HCT116 (cell line): ENCODE measurements around the gene MARCHF2. TPM values are rescaled to one million over a fixed set of nuclear protein-coding genes. Genes with fewer than 3 reads are reported as not detected.

Experiments
- ATAC-seq: fragments of 200-7000 bp; cut with Tn5 transposase; 2 replicates; pipeline ENCODE4 v1.9.1; 2020; ENCODE audit warnings: mild to moderate bottlenecking, moderate library complexity
- BruUV-seq: library from RNA; stranded (reverse); fragments of 400-500 nt; replicated peaks from 2 replicates; lab custom pipeline; 2021; lab: Mats Ljungman, UMichigan
- CTCF ChIA-PET: fragments of 300-600 bp; sonication (Branson Sonifier 250); formaldehyde crosslinking; loops from one replicate; lab custom pipeline; 2021; ENCODE audit warnings: antibody characterized with exemption; lab: Charles Lee
- POLR2A ChIA-PET: fragments of 300-600, 350-600 bp; sonication (Branson Sonifier 250); formaldehyde crosslinking; loops from one replicate; lab custom pipeline; 2021; ENCODE audit warnings: antibody characterized with exemption; lab: Charles Lee
- RAD21 ChIA-PET, 2 experiments: fragments of 300-600 bp; sonication (Branson Sonifier 250); formaldehyde crosslinking; loops; one replicate each; lab custom pipeline; 2023; ENCODE audit warnings: low total read pairs in 2 of 2; ENCODE audit not compliant: uncharacterized antibody in 2 of 2, unreplicated experiment in 2 of 2, low non-redundant PET in 1 of 2; lab: Charles Lee
- DNase-seq: peaks from one replicate; pipeline ENCODE4 v3.0.0-alpha.2; 2010; ENCODE audit warnings: low read depth, low spot score
- H2AFZ ChIP-seq: fragments of 200-600 bp; shearing (Covaris generic), sonication (generic); 2 replicates; pipeline ENCODE4 v1.6.1; 2017; ENCODE audit warnings: low read depth, mixed run types, mixed read lengths, antibody characterized with exemption, low read length; ENCODE audit not compliant: poor library complexity, severe bottlenecking
- H3K27ac ChIP-seq: 2 replicates; pipeline ENCODE4 v1.5.1; 2012; ENCODE audit warnings: low read depth, low read length
- H3K27me3 ChIP-seq: fragments of 200-600 bp; sonication (generic); 2 replicates; pipeline ENCODE4 v1.6.1; 2016; ENCODE audit warnings: mixed run types, low read length, mixed read lengths; ENCODE audit not compliant: insufficient read depth
- H3K36me3 ChIP-seq, 2 experiments: fragments of 200-500 bp in 1 of 2; fragments of 200-600 bp in 1 of 2; sonication (Bioruptor generic) in 1 of 2; sonication (generic) in 1 of 2; 2 replicates each; pipeline versions ENCODE4 v1.5.1 to v1.6.1; 2014 to 2016; ENCODE audit warnings: low read length in 2 of 2, inconsistent platforms in 1 of 2, mixed read lengths in 1 of 2, mixed run types in 1 of 2; ENCODE audit not compliant: insufficient read depth in 2 of 2, control insufficient read depth in 1 of 2
- H3K4me1 ChIP-seq, 2 experiments: fragments of 200-600 bp in 1 of 2; sonication (generic) in 1 of 2; 2 replicates each; pipeline versions ENCODE4 v1.5.1 to v1.6.1; 2012 to 2017; ENCODE audit warnings: low read length in 2 of 2, inconsistent platforms in 1 of 2, mild to moderate bottlenecking in 1 of 2, mixed read lengths in 1 of 2, mixed run types in 1 of 2, moderate library complexity in 1 of 2; ENCODE audit not compliant: insufficient read depth in 2 of 2, control insufficient read depth in 1 of 2
- H3K4me2 ChIP-seq: fragments of 200-600 bp; sonication (generic); 2 replicates; pipeline ENCODE4 v1.6.1; 2017; ENCODE audit warnings: mixed run types, low read length, mixed read lengths
- H3K4me3 ChIP-seq, 2 experiments: fragments of 200-600 bp in 1 of 2; sonication (generic) in 1 of 2; replicated peaks in 1 of 2; 2 replicates each; pipeline ENCODE4 v1.5.1; 2011 to 2016; ENCODE audit warnings: low read length in 2 of 2, control low read depth in 1 of 2, low read depth in 1 of 2, mild to moderate bottlenecking in 1 of 2, mixed read lengths in 1 of 2, mixed run types in 1 of 2
- H3K79me2 ChIP-seq: fragments of 200-600 bp; sonication (generic); 2 replicates; pipeline ENCODE4 v1.6.1; 2017; ENCODE audit warnings: mild to moderate bottlenecking, mixed run types, low read length, moderate library complexity, mixed read lengths; ENCODE audit not compliant: insufficient read depth
- H3K9ac ChIP-seq: fragments of 200-600 bp; sonication (generic); 2 replicates; pipeline ENCODE4 v1.6.1; 2016; ENCODE audit warnings: low read length, mixed read lengths
- H3K9me2 ChIP-seq: fragments of 200-600 bp; sonication (generic), shearing (Covaris generic); 2 replicates; pipeline ENCODE4 v1.6.1; 2017; ENCODE audit warnings: mixed run types, mild to moderate bottlenecking, moderate library complexity; ENCODE audit not compliant: insufficient read depth
- H3K9me3 ChIP-seq, 2 experiments: fragments of 200-500 bp in 1 of 2; fragments of 200-600 bp in 1 of 2; sonication (Bioruptor generic) in 1 of 2; sonication (generic) in 1 of 2; 2 replicates each; pipeline ENCODE4 v1.6.1; 2014 to 2017; ENCODE audit warnings: low read length in 2 of 2, mixed read lengths in 2 of 2, inconsistent platforms in 1 of 2, low read depth in 1 of 2, mild to moderate bottlenecking in 1 of 2, mixed run types in 1 of 2, moderate library complexity in 1 of 2; ENCODE audit not compliant: control insufficient read depth in 1 of 2, insufficient read depth in 1 of 2
- H4K20me1 ChIP-seq: fragments of 200-600 bp; sonication (generic), shearing (Covaris generic); 2 replicates; pipeline ENCODE4 v1.6.1; 2017; ENCODE audit warnings: mixed run types, mild to moderate bottlenecking, moderate library complexity; ENCODE audit not compliant: insufficient read depth
- POLR2AphosphoS5 ChIP-seq: IDR thresholded peaks from 2 replicates; pipeline ENCODE4 v1.6.1; 2011; ENCODE audit warnings: mild to moderate bottlenecking, low read depth, low read length, moderate library complexity
- SIN3A ChIP-seq: IDR thresholded peaks from 2 replicates; pipeline ENCODE4 v1.6.1; 2012; ENCODE audit warnings: low read depth
- SRF ChIP-seq: IDR thresholded peaks from 2 replicates; pipeline ENCODE4 v1.6.1; 2012; ENCODE audit warnings: low read depth
- ZFX ChIP-seq: fragments of 450-650 bp; IDR thresholded peaks from 2 replicates; pipeline ENCODE4 v1.6.1; 2017
- ZNF274 ChIP-seq: fragments of 200-500 bp; sonication (Bioruptor generic); IDR thresholded peaks from 2 replicates; pipeline ENCODE4 v1.6.1; 2014; ENCODE audit warnings: mild to moderate bottlenecking, low read depth, low read length, inconsistent platforms
- intact Hi-C: fragments of 100-400 bp; cut with micrococcal nuclease; formaldehyde crosslinking; loops from 2 replicates; pipeline ENCODE4 v1.10.0; 2022
- total RNA-seq: library from RNA; stranded (reverse); gene quantifications from one replicate; pipeline ENCODE4 v1.2.1, GENCODE V29; 2021; ENCODE audit not compliant: unreplicated experiment
- TF ChIP-seq, protein P1 (sequence below): IDR thresholded peaks from 2 replicates; pipeline ENCODE4 v1.6.1; 2012
- TF ChIP-seq, protein P2 (sequence below): IDR thresholded peaks from 2 replicates; pipeline ENCODE4 v1.6.1; 2012; ENCODE audit warnings: low read depth

MARCHF2 gene
- total RNA-seq, 1 experiment from 2014 or later: 22.5 TPM

DNA sequence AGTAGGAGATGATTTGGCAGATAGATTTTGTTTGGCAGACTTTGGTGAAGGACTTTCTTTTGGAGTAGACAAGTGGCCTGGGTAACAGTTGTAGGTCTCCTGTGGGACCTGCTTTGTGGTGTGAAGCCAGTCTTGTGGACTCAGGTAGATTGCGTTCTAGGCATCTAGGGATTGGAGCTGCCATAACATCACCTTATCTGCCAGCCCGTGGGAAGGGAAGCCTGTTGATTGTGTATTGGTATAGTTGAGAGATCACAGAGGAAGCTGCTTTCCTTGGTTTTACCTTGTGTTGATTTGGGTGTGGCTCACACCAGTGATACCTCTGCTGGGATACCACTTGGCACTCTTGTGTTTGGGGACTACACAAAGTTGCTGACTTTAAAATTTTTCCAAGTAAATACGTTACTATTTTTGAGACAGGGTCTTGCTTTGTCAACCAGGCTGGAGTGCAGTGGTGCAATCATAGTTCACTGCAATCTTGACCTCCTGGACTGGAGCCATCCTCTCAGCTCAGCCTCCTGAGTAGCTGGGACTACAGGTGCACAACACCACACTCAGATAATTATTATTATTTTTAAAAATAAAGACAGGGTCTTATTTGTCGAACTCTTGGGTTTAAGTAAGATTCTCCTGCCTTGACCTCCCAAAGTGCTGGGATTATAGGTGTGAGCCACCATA, 39.5 kb downstream of the MARCHF2 start:
- H3K27ac ChIP-seq: no peak overlapping the region
- no peak for ATAC-seq
- peaks cover 15 to 37% of the 10 kb centered on the region in 2 experiments for H3K4me1 ChIP-seq
- no peak overlapping the region for H3K9ac ChIP-seq
- peaks cover 76% of the 10 kb centered on the region for H4K20me1 ChIP-seq
- H2AFZ ChIP-seq: no peak overlapping the region
- intact Hi-C loops: no loop called here
- ChIA-PET CTCF (interaction anchor here (1.5 kb wide), 1 partner anchor 53 kb away, joined by 3 read pairs; no protein-coding TSS in a partner anchor), RAD21 (interaction anchor here in 1 of 2 experiments (0.6 kb wide), 1 partner anchor 174 kb away, joined by 3 read pairs; no protein-coding TSS in a partner anchor), POLR2A (interaction anchor here (0.8 kb wide), 1 partner anchor 8 kb away, joined by 3 read pairs; the partner anchor contains the start of gene HNRNPM)
- H3K36me3 ChIP-seq: peaks cover 31 to 41% of the 10 kb centered on the region in 2 experiments; a peak in 3 of 4 replicates
- peaks cover 100% of the 10 kb centered on the region for H3K79me2 ChIP-seq
- BruUV-seq: no TSS peak
- no peak overlapping the region for H3K4me3 ChIP-seq
- no peak overlapping the region for H3K4me2 ChIP-seq
- H3K9me2 ChIP-seq: no peaks in the 10 kb centered on the region
- H3K9me3 ChIP-seq: no peaks in the 10 kb centered on the region
- TF ChIP-seq, protein P1, sequence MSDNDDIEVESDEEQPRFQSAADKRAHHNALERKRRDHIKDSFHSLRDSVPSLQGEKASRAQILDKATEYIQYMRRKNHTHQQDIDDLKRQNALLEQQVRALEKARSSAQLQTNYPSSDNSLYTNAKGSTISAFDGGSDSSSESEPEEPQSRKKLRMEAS: no peak
- TF ChIP-seq SRF (no peak), POLR2AphosphoS5 (no peak), ZFX (no peak), ZNF274 (no peak), SIN3A (no peak)
- TF ChIP-seq, protein P2, sequence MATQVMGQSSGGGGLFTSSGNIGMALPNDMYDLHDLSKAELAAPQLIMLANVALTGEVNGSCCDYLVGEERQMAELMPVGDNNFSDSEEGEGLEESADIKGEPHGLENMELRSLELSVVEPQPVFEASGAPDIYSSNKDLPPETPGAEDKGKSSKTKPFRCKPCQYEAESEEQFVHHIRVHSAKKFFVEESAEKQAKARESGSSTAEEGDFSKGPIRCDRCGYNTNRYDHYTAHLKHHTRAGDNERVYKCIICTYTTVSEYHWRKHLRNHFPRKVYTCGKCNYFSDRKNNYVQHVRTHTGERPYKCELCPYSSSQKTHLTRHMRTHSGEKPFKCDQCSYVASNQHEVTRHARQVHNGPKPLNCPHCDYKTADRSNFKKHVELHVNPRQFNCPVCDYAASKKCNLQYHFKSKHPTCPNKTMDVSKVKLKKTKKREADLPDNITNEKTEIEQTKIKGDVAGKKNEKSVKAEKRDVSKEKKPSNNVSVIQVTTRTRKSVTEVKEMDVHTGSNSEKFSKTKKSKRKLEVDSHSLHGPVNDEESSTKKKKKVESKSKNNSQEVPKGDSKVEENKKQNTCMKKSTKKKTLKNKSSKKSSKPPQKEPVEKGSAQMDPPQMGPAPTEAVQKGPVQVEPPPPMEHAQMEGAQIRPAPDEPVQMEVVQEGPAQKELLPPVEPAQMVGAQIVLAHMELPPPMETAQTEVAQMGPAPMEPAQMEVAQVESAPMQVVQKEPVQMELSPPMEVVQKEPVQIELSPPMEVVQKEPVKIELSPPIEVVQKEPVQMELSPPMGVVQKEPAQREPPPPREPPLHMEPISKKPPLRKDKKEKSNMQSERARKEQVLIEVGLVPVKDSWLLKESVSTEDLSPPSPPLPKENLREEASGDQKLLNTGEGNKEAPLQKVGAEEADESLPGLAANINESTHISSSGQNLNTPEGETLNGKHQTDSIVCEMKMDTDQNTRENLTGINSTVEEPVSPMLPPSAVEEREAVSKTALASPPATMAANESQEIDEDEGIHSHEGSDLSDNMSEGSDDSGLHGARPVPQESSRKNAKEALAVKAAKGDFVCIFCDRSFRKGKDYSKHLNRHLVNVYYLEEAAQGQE: no peak
- H3K27me3 ChIP-seq: no peaks in the 10 kb centered on the region
- no peak for DNase-seq
